SH-SY5Y (cell line): Measurements from ENCODE around the gene PRXL2B.

Source experiments
- GATA2 ChIP-seq: IDR thresholded peaks from 2 replicates; pipeline ENCODE4 v1.6.1; 2011; ENCODE audit warnings: mild to moderate bottlenecking, low read depth, low read length
- GATA3 ChIP-seq: IDR thresholded peaks from 2 replicates; pipeline ENCODE4 v1.6.1; 2011; ENCODE audit warnings: low read depth, mild to moderate bottlenecking, low read length, moderate library complexity

DNA sequence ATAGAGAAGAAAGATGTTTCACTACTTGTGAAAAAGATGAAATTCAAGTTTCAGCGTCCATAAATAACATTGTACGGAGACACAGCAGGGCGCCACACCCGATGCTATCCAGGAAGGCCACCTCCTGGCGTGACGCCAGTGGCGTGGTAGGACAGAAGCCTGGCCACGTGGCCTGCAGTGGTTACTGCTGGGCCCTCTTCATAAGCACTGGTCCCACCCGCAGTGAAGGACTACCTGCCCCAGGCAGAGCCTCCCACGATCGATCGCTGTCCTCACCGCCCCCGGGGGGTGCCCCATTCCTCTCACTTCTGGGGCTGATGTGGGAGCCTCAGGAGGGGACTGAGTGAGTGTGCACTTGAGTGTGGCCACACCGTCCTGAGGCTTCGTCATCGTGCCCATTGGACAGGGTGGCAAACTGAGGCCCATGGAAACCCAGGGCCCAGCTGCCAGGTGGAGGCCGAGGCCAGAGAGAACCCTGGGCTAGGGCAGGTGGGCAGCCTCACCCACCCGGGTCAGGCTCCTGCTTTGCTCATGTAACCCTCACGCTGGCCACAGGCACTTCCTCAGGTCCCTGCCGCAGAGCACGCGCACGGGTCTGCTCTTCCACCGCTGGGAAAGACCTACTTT lies 44.8 kb upstream of the PRXL2B start:
- TF ChIP-seq GATA2, result no peak
- no peak for TF ChIP-seq GATA3
